Stimulated activated naive CD4-positive, alpha-beta T cell (primary cell): Measurements from ENCODE around the gene LMF1.
"Not testable (repeated sequence)": the region's sequence is repeated elsewhere in the genome, so short reads cannot be mapped to it uniquely, and the experiment has no call there.

ENCODE experiments used
- DNase-seq, 6 experiments: peaks; one replicate each; lab custom pipeline; 2025; lab: John Stamatoyannopoulos, UW

LMF1 gene

GRCh38 chr16:895371-895770 lies 75.4 kb downstream of the LMF1 start:
- no peak for DNase-seq

DNA sequence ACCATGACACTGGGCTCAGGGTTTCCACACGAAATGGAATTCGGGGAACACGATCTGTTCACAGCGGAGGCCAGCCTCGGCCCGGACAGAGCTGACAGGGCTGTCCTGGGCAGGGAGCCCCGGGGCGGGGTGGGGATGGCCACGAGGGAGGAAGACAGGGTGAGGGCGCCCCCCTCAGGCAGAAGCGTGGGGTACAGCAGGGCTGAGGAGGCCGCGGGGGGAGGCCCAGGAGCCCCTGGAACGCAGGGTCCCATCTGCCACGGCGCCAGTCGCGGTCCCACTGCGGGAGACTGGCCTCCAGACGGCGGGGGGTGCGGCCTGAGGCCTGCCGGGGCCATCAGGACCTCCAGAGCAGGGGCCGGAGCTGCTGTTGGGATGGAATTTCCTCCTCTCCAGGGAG lies 75.9 kb downstream of the LMF1 start:
- DNase-seq, result no peak

DNA sequence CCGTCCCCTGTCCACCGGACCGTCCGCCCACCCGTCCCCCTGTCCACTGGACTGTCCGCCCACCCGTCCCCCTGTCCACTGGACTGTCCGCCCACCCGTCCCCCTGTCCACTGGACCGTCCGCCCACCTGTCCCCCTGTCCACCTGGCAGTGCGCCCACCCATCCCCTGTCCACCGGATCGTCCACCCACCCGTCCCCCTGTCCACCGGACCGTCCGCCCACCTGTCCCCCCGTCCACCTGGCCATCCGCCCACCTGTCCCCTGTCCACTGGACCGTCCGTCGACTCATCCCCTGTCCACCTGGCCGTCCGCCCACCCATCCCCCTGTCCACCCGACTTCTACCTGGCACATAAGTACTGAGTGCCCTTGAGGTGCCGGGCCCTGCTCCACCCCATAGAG lies 76.6 kb downstream of the LMF1 start:
- no peak for DNase-seq

GRCh38 chr16:893360-893759 lies 77.4 kb downstream of the LMF1 start:
- DNase-seq, result no peak

GRCh38 chr16:892536-893255 lies 78.1 kb downstream of the LMF1 start:
- DNase-seq, result no peak

- no peak for DNase-seq
Observed at GRCh38 chr16:892006-892405, 78.8 kb downstream of the LMF1 start.

GRCh38 chr16:891353-891740 lies 79.4 kb downstream of the LMF1 start:
- DNase-seq, result no peak

DNA sequence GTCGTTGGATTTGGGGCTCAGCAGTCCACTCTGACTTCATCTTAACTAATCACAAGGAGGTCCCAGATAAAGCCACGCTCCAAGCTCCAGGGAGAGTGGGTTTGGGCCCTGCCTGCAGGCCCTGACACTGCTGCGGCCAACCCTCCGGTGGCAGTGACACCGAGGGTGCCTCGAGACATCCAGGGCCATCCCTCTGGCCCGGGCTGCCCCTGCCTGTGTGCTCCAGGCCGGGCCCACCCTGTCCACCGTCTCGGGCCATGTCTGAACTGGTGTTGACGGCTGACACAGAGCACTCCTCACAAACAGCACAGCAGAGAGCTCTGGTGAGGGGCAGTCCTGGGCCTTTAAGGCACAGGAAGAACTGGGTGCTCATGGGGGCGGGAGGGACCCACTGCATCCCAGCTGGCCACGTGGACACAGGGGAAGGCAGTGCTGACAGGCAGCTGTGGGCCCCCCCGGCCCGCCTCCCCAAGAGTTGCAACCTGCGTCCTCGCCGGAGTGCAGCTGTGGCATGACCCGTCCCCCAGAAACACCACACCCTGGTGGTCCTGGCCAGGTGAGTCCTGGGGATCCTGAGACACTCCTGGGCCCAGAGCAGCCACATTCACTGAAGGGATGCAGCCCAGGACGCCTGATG lies 80.0 kb downstream of the LMF1 start:
- no peak for DNase-seq

- DNase-seq, result no peak
Observed at GRCh38 chr16:890217-890616, 80.6 kb downstream of the LMF1 start.

- no peak for DNase-seq
Observed at GRCh38 chr16:889586-889985, 81.2 kb downstream of the LMF1 start.

GRCh38 chr16:888901-889570 lies 81.7 kb downstream of the LMF1 start:
- no peak for DNase-seq

GRCh38 chr16:888456-888855 lies 82.3 kb downstream of the LMF1 start:
- not testable (repeated sequence) for DNase-seq

DNA sequence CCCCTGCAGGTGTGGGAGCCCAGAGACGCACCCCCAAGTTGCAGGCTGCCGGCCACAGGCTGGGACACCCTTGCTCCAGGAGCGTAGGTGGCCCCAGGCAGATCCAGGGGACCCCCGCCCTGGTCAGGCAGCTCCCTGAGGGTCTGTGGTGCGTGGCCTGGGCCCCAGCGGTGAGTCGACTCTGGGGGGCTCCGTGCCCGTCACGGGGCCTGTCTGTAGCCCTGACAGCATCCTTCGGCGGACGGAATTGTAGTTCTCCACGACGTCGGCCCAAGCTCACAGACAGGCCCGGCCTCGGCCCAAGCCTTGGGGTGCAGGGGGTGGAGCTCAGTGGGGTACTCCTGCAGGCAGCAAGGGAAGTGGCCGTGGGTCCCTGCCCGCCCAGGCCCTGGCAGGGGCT lies 82.9 kb downstream of the LMF1 start:
- DNase-seq, result no peak

DNA sequence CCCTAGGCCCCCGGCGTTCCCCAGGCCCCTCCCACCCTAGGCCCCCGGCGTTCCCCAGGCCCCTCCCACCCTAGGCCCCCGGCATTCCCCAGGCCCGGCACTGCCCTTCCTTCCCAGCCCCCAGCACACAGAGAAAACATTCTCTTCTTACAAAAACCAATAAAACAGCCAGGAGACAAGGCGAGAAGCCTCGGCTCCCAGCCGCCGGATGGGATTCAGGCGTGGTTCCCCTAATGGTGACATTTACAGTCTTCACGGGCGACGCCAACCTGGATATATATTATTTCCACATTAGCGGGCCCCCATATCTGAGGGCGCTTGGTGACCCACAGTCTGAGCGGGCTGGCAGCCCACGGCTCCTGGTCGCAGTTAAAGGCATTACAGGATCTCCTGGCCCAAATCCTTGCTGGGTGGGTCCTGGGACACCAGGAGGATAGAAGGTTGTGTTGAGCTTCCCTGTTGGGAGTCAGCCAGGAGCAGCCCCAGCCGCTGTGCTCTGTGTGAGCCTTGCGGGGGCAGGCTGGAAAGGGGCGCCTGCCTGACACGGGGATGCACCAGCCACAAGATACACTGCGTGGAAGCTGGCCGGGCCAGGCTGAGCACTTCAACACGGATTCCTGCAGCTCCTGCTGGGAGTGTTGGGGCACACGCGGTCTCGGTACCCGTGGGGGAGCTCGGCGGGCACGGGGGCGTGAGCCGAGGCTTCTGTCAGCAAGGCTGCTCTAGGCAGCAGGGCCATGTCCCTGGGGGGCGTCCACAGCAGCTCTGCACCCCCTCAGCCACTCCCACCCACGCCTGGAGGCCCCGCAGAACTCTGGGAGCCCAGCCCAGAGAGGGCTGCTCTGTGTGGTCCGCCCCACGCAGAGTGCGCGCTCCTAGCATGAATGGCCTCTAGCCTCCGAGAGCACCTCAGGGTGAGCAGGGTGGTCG lies 83.7 kb downstream of the LMF1 start:
- no peak for DNase-seq

DNA sequence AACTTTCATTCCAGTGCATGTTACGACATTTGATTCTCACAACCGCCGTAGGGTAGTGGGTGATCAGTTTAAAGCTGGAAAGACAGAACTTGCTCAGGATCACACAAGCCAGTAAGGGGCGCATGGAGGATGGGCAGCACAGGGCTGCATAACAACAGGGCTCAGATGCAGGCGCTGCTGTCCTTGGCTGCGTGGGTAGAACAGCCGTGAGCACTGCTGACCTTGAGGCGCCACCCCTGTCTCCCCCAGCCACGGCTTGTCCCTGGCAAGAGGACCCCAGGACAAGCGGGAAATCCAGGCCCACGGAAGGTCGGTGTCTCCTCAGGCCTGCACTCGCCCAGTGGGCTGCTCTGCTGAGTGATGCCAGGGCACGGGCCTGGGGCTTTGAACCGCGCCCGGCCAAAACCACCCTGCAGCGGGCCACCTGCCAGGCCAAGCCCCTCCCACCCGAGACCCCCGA lies 84.7 kb downstream of the LMF1 start:
- DNase-seq, result no peak

GRCh38 chr16:885391-885790 lies 85.4 kb downstream of the LMF1 start:
- DNase-seq, result no peak

DNA sequence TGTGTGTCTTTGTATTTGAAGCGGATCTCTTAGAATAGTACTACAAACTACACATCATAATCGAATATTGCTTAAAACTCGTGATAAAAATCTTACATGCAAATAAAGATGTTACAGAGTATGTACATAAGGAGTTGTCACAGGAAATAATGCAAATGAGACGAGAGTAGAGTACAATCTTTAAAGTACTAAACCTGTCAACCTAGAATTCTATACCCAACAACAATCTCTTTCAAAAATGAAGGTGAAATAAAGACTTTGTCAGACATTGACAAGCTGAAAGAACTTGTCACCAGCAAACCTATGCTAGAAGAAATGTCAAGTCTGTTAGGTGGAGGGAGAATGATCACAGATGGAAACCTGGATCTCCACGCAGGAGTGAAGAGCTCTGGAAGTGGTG lies 86.6 kb downstream of the LMF1 start:
- DNase-seq, result no peak

DNA sequence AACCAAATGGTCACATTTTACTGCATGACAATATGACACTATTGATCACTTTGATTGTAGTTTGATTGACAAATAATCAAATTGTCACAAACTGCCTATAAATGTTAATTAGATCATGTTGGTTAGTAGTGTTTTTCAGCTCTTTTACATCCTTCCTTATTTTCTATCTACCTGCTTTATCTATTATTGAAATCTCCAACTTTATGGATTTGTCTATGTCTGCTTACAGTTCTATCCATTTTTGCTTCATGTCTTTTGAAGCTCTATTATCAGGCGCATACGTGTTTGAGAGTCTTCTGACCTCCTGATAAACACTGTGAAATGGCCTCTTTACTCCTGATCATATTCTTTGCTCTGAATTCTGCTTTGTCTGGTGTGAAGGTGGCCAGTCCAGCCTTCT lies 87.0 kb downstream of the LMF1 start:
- DNase-seq, result no peak

- DNase-seq, result no peak
Observed at GRCh38 chr16:883340-883739, 87.4 kb downstream of the LMF1 start.

- not testable (repeated sequence) for DNase-seq
Observed at GRCh38 chr16:882671-883070, 88.1 kb downstream of the LMF1 start.

GRCh38 chr16:882256-882655 lies 88.5 kb downstream of the LMF1 start:
- no peak for DNase-seq
